K562 (cell line): ENCODE results near the gene LYPLA2. TPM values are rescaled to one million over a fixed set of nuclear protein-coding genes. Genes with fewer than 3 reads are reported as not detected.
A peak's percentile ranks its signal among the peaks of the same experiment; 100 is the strongest.

ENCODE experiments used
- BRCA1 ChIP-seq, 2 experiments: fragments of 450-650 bp in 1 of 2; sonication (generic) in 1 of 2; formaldehyde crosslinking in 1 of 2; IDR thresholded peaks; 2 replicates each; pipeline versions ENCODE4 v1.5.0 to v1.6.1; 2017 to 2020; ENCODE audit warnings: mild to moderate bottlenecking in 1 of 2, missing genetic modification reagents in 1 of 2
- CAMTA2 ChIP-seq: fragments of 250-450 bp; sonication (Bioruptor Pico); conservative IDR thresholded peaks from 2 replicates; pipeline ENCODE4 v1.5.1; 2022
- E2F3 ChIP-seq: fragments of 250-450 bp; sonication (Bioruptor Pico); IDR thresholded peaks from 2 replicates; pipeline ENCODE4 v1.4.0; 2020; ENCODE audit warnings: mild to moderate bottlenecking
- EP400 ChIP-seq: fragments of 450-650 bp; IDR thresholded peaks from 2 replicates; pipeline ENCODE4 v1.6.1; 2017; ENCODE audit warnings: antibody characterized with exemption, mild to moderate bottlenecking, moderate library complexity
- GABPB1 ChIP-seq: sonication (generic); formaldehyde crosslinking; IDR thresholded peaks from 2 replicates; pipeline ENCODE4 v1.8.0; 2022; ENCODE audit warnings: mild to moderate bottlenecking, missing genetic modification reagents
- KHSRP ChIP-seq: fragments of 450-650 bp; IDR thresholded peaks from 2 replicates; pipeline ENCODE4 v1.6.1; 2017
- MYBL2 ChIP-seq, 2 experiments: fragments of 450-650 bp in 1 of 2; sonication (generic) in 1 of 2; formaldehyde crosslinking in 1 of 2; IDR thresholded peaks; 2 replicates each; pipeline versions ENCODE4 v1.6.1 to v1.8.1; 2017 to 2022; ENCODE audit warnings: borderline replicate concordance in 1 of 2, inconsistent platforms in 1 of 2, low read depth in 1 of 2, mild to moderate bottlenecking in 1 of 2, missing genetic modification reagents in 1 of 2, moderate library complexity in 1 of 2
- NFYB ChIP-seq: IDR thresholded peaks from 2 replicates; pipeline ENCODE4 v1.6.1; 2011; ENCODE audit warnings: mild to moderate bottlenecking, moderate library complexity; ENCODE audit not compliant: insufficient read length; ENCODE audit errors: extremely low read depth
- PML ChIP-seq: IDR thresholded peaks from 2 replicates; pipeline ENCODE4 v1.6.1; 2012; ENCODE audit warnings: low read length, inconsistent platforms
- POLR2A ChIP-seq: fragments of 450-650 bp; conservative IDR thresholded peaks from 2 replicates; pipeline ENCODE4 v1.6.1; 2016
- PYGO2 ChIP-seq: fragments of 450-650 bp; IDR thresholded peaks from 2 replicates; pipeline ENCODE4 v1.6.1; 2016; ENCODE audit warnings: mild to moderate bottlenecking, missing genetic modification characterization, moderate library complexity, missing compliant biosample characterization
- RUNX1 ChIP-seq: sonication (generic); IDR thresholded peaks from 2 replicates; pipeline ENCODE4 v1.6.1; 2016; ENCODE audit warnings: antibody characterized with exemption, low read depth
- SMAD1 ChIP-seq: fragments of 150-350 bp; IDR thresholded peaks from 2 replicates; pipeline ENCODE4 v1.6.1; 2014; ENCODE audit warnings: low read length, low read depth; ENCODE audit not compliant: partially characterized antibody
- ZNF140 ChIP-seq: fragments of 250-450 bp; sonication (Bioruptor Pico); IDR thresholded peaks from 2 replicates; pipeline ENCODE4 v1.8.0; 2021; ENCODE audit warnings: moderate library complexity, mild to moderate bottlenecking, inconsistent platforms
- ZNF384 ChIP-seq: IDR thresholded peaks from 2 replicates; pipeline ENCODE4 v1.6.1; 2012; ENCODE audit warnings: low read depth, low read length, improper control_type of control experiment
- ZSCAN32 ChIP-seq: fragments of 450-650 bp; formaldehyde crosslinking; IDR thresholded peaks from 2 replicates; pipeline ENCODE4 v1.4.0; 2020; ENCODE audit warnings: mild to moderate bottlenecking, moderate library complexity
- polyA plus RNA-seq, 8 experiments: library from polyadenylated mRNA; depleted of rRNA in 4 of 8; stranded (reverse) in 5 of 8; unstranded in 3 of 8; fragments of >200 nt; fragmentation: Nextera tagmentation in 2 of 8; fragmentation: Illumina TruSeq in 1 of 8; extraction: Ambion mirVana in 2 of 8; extraction: Trizol in 1 of 8; gene quantifications; 2 replicates each; pipeline versions ENCODE4 v1.2.1 to v1.2.3, GENCODE V29; 2011 to 2014; ENCODE audit warnings: inconsistent platforms in 1 of 8, missing spikeins in 1 of 8
- total RNA-seq, 7 experiments: library from RNA; depleted of rRNA in 6 of 7; stranded (reverse); fragments of >200 nt in 6 of 7; fragmentation: Illumina TruSeq in 2 of 7; extraction: Trizol in 2 of 7; gene quantifications; 2 replicates each; pipeline versions ENCODE4 v1.2.1 to v1.2.3, GENCODE V29; 2011 to 2021; ENCODE audit warnings: low replicate concordance in 1 of 7
- TF ChIP-seq, protein P1 (sequence below): fragments of 450-650 bp; IDR thresholded peaks from 2 replicates; pipeline ENCODE4 v1.6.1; 2014; ENCODE audit warnings: low read depth, mild to moderate bottlenecking, moderate library complexity, borderline replicate concordance
- TF ChIP-seq, protein P2 (sequence below): fragments of 450-650 bp; formaldehyde crosslinking; IDR thresholded peaks from 2 replicates; pipeline ENCODE4 v1.4.0; 2020; ENCODE audit warnings: mild to moderate bottlenecking, moderate library complexity
- TF ChIP-seq, protein P3 (sequence below): fragments of 450-650 bp; conservative IDR thresholded peaks from 2 replicates; pipeline ENCODE4 v1.6.1; 2016; ENCODE audit warnings: missing genetic modification characterization, low read depth, mild to moderate bottlenecking, control low read depth, missing compliant biosample characterization
- TF ChIP-seq, protein P4 (sequence below), 3 experiments: fragments of 200-800 bp in 1 of 3; sonication (Bioruptor generic) in 1 of 3; sonication (generic) in 1 of 3; formaldehyde crosslinking in 1 of 3; IDR thresholded peaks; 2 replicates each; pipeline versions ENCODE4 v1.6.1 to v1.8.0; 2016 to 2022; ENCODE audit warnings: mild to moderate bottlenecking in 2 of 3, missing compliant biosample characterization in 2 of 3, missing genetic modification characterization in 2 of 3, missing genetic modification reagents in 1 of 3
- TF ChIP-seq, protein P5 (sequence below): fragments of 450-650 bp; IDR thresholded peaks from one replicate; pipeline ENCODE4 v1.6.1; 2018; ENCODE audit warnings: mild to moderate bottlenecking, moderate library complexity; ENCODE audit not compliant: partially characterized antibody

Gene LYPLA2
- total and polyA plus RNA-seq, 9 of the 15 experiments (the other 6 are each of a cell fraction or from before 2014, with no cell fraction given): 3.9 to 128 (median 60.1) TPM

DNA sequence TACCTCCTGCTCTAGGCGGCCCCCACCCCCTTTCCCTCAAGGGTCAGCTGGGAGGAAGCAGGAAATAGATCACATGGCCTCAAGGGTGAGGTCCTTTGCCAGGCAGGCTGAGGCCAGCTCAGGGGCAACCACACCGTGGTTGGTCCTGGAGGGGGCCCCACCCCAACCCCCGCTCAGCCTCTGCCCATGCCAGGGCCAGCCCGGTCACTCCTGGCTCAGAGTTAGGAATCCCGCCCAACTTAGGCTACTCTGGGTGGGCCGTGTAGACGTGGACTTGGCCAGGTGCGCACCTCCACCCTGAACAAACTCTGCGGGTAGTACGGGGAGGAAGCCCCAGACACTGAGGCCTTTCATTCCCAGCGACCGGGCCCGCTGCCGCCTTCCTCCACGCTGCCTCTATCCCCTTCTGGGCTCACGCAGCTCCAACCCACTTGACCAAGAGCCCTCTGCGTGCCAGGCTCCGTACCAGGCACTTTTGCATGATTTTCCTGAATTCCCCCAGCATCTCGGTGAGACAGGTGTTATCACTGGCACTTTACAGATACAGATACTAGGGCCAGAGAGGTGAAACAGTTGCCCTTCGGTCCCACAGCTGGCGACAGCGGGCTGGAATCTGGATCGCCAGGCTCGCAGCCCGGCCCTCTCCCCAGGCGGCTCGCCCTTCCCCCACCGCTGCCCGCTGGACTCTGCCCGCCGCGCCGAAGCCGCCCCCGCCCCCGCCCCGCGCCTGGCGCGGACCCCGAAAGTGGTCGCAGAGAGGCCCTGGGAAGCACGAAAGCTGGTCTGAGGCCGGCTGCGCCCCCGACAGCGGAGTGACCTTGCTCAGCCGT, 8.8 kb downstream of the LYPLA2 start (continued):
- TF ChIP-seq, protein P1, sequence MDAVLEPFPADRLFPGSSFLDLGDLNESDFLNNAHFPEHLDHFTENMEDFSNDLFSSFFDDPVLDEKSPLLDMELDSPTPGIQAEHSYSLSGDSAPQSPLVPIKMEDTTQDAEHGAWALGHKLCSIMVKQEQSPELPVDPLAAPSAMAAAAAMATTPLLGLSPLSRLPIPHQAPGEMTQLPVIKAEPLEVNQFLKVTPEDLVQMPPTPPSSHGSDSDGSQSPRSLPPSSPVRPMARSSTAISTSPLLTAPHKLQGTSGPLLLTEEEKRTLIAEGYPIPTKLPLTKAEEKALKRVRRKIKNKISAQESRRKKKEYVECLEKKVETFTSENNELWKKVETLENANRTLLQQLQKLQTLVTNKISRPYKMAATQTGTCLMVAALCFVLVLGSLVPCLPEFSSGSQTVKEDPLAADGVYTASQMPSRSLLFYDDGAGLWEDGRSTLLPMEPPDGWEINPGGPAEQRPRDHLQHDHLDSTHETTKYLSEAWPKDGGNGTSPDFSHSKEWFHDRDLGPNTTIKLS: no peak
- TF ChIP-seq MYBL2 (IDR thresholded peaks at IDR 0.05; ENCODE audit: low read depth) (no peak), MYBL2 (CRISPR knock-in tag; IDR thresholded peaks at IDR 0.05; ENCODE audit: borderline replicate concordance) (no peak), SMAD1 (no peak), KHSRP (no peak), E2F3 (peak; percentile 27; the same call in 1 of the 2 replicates), NFYB (no peak), BRCA1 (IDR thresholded peaks at IDR 0.05) (no peak), BRCA1 (CRISPR knock-in tag; IDR thresholded peaks at IDR 0.05) (peak; percentile 35; the same call in 1 of the 2 replicates), RUNX1 (peak; percentile 19; the same call in 1 of the 2 replicates), POLR2A (peak; percentile 77), ZNF384 (no peak), GABPB1 (CRISPR knock-in tag) (no peak), ZSCAN32 (no peak), ZNF140 (CRISPR knock-in tag) (no peak), CAMTA2 (CRISPR knock-in tag) (no peak), PYGO2 (tag) (no peak), EP400 (peak; percentile 81), PML (no peak)
- TF ChIP-seq, protein P2, sequence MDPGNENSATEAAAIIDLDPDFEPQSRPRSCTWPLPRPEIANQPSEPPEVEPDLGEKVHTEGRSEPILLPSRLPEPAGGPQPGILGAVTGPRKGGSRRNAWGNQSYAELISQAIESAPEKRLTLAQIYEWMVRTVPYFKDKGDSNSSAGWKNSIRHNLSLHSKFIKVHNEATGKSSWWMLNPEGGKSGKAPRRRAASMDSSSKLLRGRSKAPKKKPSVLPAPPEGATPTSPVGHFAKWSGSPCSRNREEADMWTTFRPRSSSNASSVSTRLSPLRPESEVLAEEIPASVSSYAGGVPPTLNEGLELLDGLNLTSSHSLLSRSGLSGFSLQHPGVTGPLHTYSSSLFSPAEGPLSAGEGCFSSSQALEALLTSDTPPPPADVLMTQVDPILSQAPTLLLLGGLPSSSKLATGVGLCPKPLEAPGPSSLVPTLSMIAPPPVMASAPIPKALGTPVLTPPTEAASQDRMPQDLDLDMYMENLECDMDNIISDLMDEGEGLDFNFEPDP (CRISPR knock-in tag): no peak
- TF ChIP-seq, protein P3, sequence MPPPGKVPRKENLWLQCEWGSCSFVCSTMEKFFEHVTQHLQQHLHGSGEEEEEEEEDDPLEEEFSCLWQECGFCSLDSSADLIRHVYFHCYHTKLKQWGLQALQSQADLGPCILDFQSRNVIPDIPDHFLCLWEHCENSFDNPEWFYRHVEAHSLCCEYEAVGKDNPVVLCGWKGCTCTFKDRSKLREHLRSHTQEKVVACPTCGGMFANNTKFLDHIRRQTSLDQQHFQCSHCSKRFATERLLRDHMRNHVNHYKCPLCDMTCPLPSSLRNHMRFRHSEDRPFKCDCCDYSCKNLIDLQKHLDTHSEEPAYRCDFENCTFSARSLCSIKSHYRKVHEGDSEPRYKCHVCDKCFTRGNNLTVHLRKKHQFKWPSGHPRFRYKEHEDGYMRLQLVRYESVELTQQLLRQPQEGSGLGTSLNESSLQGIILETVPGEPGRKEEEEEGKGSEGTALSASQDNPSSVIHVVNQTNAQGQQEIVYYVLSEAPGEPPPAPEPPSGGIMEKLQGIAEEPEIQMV: no peak
- TF ChIP-seq, protein P4, sequence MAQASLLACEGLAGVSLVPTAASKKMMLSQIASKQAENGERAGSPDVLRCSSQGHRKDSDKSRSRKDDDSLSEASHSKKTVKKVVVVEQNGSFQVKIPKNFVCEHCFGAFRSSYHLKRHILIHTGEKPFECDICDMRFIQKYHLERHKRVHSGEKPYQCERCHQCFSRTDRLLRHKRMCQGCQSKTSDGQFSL (CRISPR knock-in tag; IDR thresholded peaks at IDR 0.05): no peak
- TF ChIP-seq, protein P4 (tag; IDR thresholded peaks at IDR 0.05): no peak
- TF ChIP-seq, protein P5, sequence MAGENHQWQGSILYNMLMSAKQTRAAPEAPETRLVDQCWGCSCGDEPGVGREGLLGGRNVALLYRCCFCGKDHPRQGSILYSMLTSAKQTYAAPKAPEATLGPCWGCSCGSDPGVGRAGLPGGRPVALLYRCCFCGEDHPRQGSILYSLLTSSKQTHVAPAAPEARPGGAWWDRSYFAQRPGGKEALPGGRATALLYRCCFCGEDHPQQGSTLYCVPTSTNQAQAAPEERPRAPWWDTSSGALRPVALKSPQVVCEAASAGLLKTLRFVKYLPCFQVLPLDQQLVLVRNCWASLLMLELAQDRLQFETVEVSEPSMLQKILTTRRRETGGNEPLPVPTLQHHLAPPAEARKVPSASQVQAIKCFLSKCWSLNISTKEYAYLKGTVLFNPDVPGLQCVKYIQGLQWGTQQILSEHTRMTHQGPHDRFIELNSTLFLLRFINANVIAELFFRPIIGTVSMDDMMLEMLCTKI: no peak
